ENCODE measurements around the gene TBC1D1. TPM values are rescaled to one million over a fixed set of nuclear protein-coding genes. Genes with fewer than 3 reads are reported as not detected.

Gene TBC1D1
- total and polyA plus RNA-seq, 2 of the 8 experiments (the other 6 are each of a cell fraction or from before 2014, with no cell fraction given), result 96.9 to 162 TPM

- Histone ChIP-seq H3K27me3 (replicated peaks in 1 of 4; ENCODE audit: control insufficient read depth in 3 of 4, extremely low read depth in 1 of 4, insufficient read depth in 3 of 4, low read length in 3 of 4) (no peaks in the 10 kb centered on the region), H3K23me2 (ENCODE audit: low read depth, low read length) (no peaks in the 10 kb centered on the region), H3K9ac (replicated peaks in 1 of 4; ENCODE audit: extremely low read depth in 1 of 4, low read depth in 3 of 4, low read length in 3 of 4) (no peak overlapping the region), H4K20me1 (replicated peaks in 1 of 2; ENCODE audit: control insufficient read depth in 1 of 2, insufficient read depth in 2 of 2, low read length in 2 of 2) (no peaks in the 10 kb centered on the region), H3K4me1 (replicated peaks in 1 of 4; ENCODE audit: control insufficient read depth in 3 of 4, insufficient read depth in 4 of 4, low read length in 3 of 4) (no peaks in the 10 kb centered on the region; a peak in 2 of 7 replicates), H3K14ac (ENCODE audit: insufficient read length) (no peak overlapping the region), H2BK20ac (ENCODE audit: low read length) (no peak overlapping the region), H2BK5ac (ENCODE audit: low read depth, low read length) (no peak overlapping the region), H3K18ac (ENCODE audit: extremely low read depth, low read length) (no peak overlapping the region), H2BK120ac (replicated peaks; ENCODE audit: low read depth, low read length) (no peak overlapping the region), H3K4me3 (ENCODE audit: extremely low read depth in 1 of 4, insufficient read depth in 2 of 4, low read depth in 3 of 4, low read length in 4 of 4) (no peak overlapping the region), H3K23ac (ENCODE audit: insufficient read length) (no peak overlapping the region), H2AK5ac (ENCODE audit: low read depth, low read length) (no peak overlapping the region), H3K27ac (ENCODE audit: low read depth, low read length) (no peak overlapping the region), H2BK15ac (ENCODE audit: low read length) (no peak overlapping the region), H2AFZ (ENCODE audit: low read length) (no peak overlapping the region), H4K91ac (replicated peaks; ENCODE audit: insufficient read length, low read length) (no peak overlapping the region), H2BK12ac (ENCODE audit: low read depth, low read length) (no peak overlapping the region), H3K36me3 (ENCODE audit: control insufficient read depth in 2 of 4, insufficient read depth in 4 of 4, low read length in 3 of 4) (no peaks in the 10 kb centered on the region), H4K8ac (ENCODE audit: extremely low read depth, insufficient read depth, low read length) (no peak overlapping the region), H3K9me3 (ENCODE audit: insufficient read depth in 2 of 2, low read depth in 1 of 2, low read length in 1 of 2) (no peaks in the 10 kb centered on the region), H3K79me2 (ENCODE audit: control insufficient read depth in 1 of 2, insufficient read depth in 2 of 2, low read length in 2 of 2) (no peaks in the 10 kb centered on the region), H3K4ac (replicated peaks; ENCODE audit: insufficient read length, low read depth, low read length) (no peak overlapping the region), H4K5ac (ENCODE audit: insufficient read length, low read depth, low read length) (no peak overlapping the region), H3K56ac (replicated peaks; ENCODE audit: insufficient read length, low read depth, low read length) (no peak overlapping the region), H3K4me2 (ENCODE audit: insufficient read depth in 1 of 2, low read depth in 2 of 2, low read length in 2 of 2) (no peak overlapping the region), H3K79me1 (ENCODE audit: low read depth, low read length) (no peaks in the 10 kb centered on the region)
- DNase-seq (ENCODE audit: low read depth in 1 of 2, low spot score in 2 of 2) (no peak), FAIRE-seq (no peak)
- 88% methylated on average over 5 of the region's 5 CpGs; no CpG with 5 or more reads in 1 of the 2 experiments for WGBS, 2 experiments (ENCODE audit: extremely low coverage in 1 of 2, insufficient coverage in 1 of 2, insufficient read length in 1 of 2, insufficient replicate concordance in 2 of 2, low coverage in 1 of 2, low lambda C conversion rate in 2 of 2, missing lambda C conversion rate in 1 of 2)
- CTCF ChIA-PET (ENCODE audit: partially characterized antibody), result interaction anchor here (0.8 to 2.1 kb wide), 2 partner anchors 29 to 85 kb away, joined by 3 to 8 read pairs; no protein-coding TSS in a partner anchor
- POLR2A ChIA-PET (ENCODE audit: partially characterized antibody), result interaction anchor here (0.8 kb wide), 1 partner anchor 10 kb away, joined by 3 read pairs; no protein-coding TSS in a partner anchor
- TF ChIP-seq SAP30 (IDR thresholded peaks at IDR 0.05; ENCODE audit: insufficient read depth, insufficient replicate concordance, low read length) (no peak), EGR1 (IDR thresholded peaks at IDR 0.05; ENCODE audit: borderline replicate concordance, low read depth, low read length) (no peak), HDAC6 (IDR thresholded peaks at IDR 0.05; ENCODE audit: low read depth, low read length) (no peak), CBX5 (IDR thresholded peaks at IDR 0.05; ENCODE audit: low read depth, low read length) (no peak), SP4 (IDR thresholded peaks at IDR 0.05; ENCODE audit: low read length) (no peak), TBP (IDR thresholded peaks at IDR 0.05; ENCODE audit: low read depth, low read length) (no peak), GABPA (IDR thresholded peaks at IDR 0.05; ENCODE audit: borderline replicate concordance, insufficient read depth, low read length) (no peak), POLR2AphosphoS5 (IDR thresholded peaks at IDR 0.05; ENCODE audit: low read depth, low read length) (no peak), SP2 (IDR thresholded peaks at IDR 0.05; ENCODE audit: low read length) (no peak), ATF2 (IDR thresholded peaks at IDR 0.05; ENCODE audit: low read length) (no peak), ATF3 (IDR thresholded peaks at IDR 0.05; ENCODE audit: insufficient read depth, low read depth, low read length) (no peak), TCF12 (IDR thresholded peaks at IDR 0.05; ENCODE audit: low read depth, low read length) (no peak), JUND (IDR thresholded peaks at IDR 0.05; ENCODE audit: low read length) (no peak)
These were observed 263.4 kb downstream of the TBC1D1 start for GRCh38 chr4:38154252-38154651.
